HG03196 (cell line): ENCODE data around the gene RUNX2.

Experiments used
- ATAC-seq: cut with Tn5 transposase; IDR thresholded peaks from one replicate; pipeline ENCODE4 v1.9.1; 2021; ENCODE audit not compliant: unreplicated experiment

RUNX2 gene

GRCh38 chr6:45637611-45638257 is 309.6 kb downstream of the RUNX2 start:
- ATAC-seq, result no peak

- ATAC-seq, result no peak
Measured at GRCh38 chr6:45640081-45640491, 312.0 kb downstream of the RUNX2 start.

- ATAC-seq, result no peak
Measured at GRCh38 chr6:45640811-45641210, 312.7 kb downstream of the RUNX2 start.

GRCh38 chr6:45642331-45643125 is 314.4 kb downstream of the RUNX2 start:
- no peak for ATAC-seq

- ATAC-seq, result no peak
Measured at GRCh38 chr6:45643126-45643525, 315.0 kb downstream of the RUNX2 start.

GRCh38 chr6:45644720-45645119 is 316.6 kb downstream of the RUNX2 start:
- ATAC-seq, result no peak

- ATAC-seq, result no peak
Measured at GRCh38 chr6:45645302-45645701, 317.2 kb downstream of the RUNX2 start.

GRCh38 chr6:45647341-45648261 is 319.5 kb downstream of the RUNX2 start:
- no peak for ATAC-seq

- ATAC-seq, result no peak
Measured at GRCh38 chr6:45648262-45648620, 320.1 kb downstream of the RUNX2 start.

- ATAC-seq, result no peak
Measured at GRCh38 chr6:45650524-45651135, 322.5 kb downstream of the RUNX2 start.

- no peak for ATAC-seq
Measured at GRCh38 chr6:45651301-45651700, 323.2 kb downstream of the RUNX2 start.

GRCh38 chr6:45652416-45652815 is 324.3 kb downstream of the RUNX2 start:
- ATAC-seq, result no peak

GRCh38 chr6:45653117-45653883 is 325.2 kb downstream of the RUNX2 start:
- ATAC-seq, result no peak

- ATAC-seq, result no peak
Measured at GRCh38 chr6:45654673-45655072, 326.5 kb downstream of the RUNX2 start.

- ATAC-seq, result no peak
Measured at GRCh38 chr6:45655745-45656476, 327.8 kb downstream of the RUNX2 start.

GRCh38 chr6:45657226-45657625 is 329.1 kb downstream of the RUNX2 start:
- ATAC-seq, result no peak

GRCh38 chr6:45658400-45658799 is 330.3 kb downstream of the RUNX2 start:
- no peak for ATAC-seq

- ATAC-seq, result no peak
Measured at GRCh38 chr6:45658958-45659357, 330.8 kb downstream of the RUNX2 start.

- no peak for ATAC-seq
Measured at GRCh38 chr6:45661661-45662060, 333.5 kb downstream of the RUNX2 start.
